HG02981 (cell line): ENCODE results near the gene LHFPL2.

ENCODE experiments used
- ATAC-seq: cut with Tn5 transposase; IDR thresholded peaks from one replicate; pipeline ENCODE4 v1.9.1; 2021; ENCODE audit warnings: mild to moderate bottlenecking, moderate library complexity; ENCODE audit not compliant: unreplicated experiment

The LHFPL2 gene

DNA sequence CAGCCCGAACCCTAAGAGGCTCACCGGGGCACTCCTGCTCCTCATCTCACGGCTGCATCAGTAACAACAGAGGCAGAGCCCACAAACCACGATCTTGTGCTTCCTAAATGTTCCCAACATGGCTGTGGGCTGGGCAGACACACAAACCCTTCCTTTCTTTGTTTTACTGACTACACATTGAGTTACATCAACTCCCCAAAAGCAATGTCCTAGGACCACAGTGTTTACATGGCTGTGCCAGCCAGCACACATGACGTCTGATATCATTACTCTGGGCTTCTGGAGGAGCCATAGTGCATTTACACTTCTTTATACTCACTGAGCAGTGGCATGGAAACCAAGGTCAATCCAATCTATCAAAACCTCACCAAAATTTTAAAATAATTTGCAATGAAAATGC lies 101.4 kb downstream of the LHFPL2 start:
- no peak for ATAC-seq

GRCh38 chr5:78546276-78546996 lies 102.1 kb downstream of the LHFPL2 start:
- ATAC-seq, result no peak

- no peak for ATAC-seq
These were observed 103.2 kb downstream of the LHFPL2 start for GRCh38 chr5:78545406-78545805.

DNA sequence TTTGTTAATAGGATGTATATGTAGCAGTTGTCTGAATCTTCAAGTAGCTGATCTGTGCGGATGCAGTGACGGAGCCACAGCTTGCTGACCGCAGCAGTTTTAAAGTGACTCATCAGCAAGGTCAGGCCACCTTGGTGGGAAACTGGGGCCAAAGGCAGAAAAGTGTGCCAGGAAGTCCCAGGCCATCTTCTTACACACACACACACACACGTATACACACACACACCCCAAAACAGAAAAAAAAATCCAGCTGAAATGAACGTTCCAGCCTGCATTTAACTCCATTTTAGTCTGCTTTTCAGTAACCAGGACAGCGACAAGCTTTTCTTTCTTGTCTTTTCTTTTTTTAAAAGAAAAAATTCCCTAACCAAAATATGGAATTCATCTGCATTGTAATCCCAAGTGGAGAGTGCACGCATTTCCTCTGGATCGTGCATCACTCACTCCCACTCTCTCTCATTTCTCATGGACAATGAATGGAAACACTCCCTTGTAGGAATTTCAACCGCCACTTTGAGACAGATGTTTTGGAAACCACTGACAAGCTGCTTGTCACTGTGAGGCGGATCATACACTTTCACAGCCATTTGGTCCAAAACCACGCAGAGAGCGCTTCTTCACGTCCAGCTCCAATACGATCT lies 103.9 kb downstream of the LHFPL2 start:
- ATAC-seq, result no peak

GRCh38 chr5:78543916-78544315 lies 104.7 kb downstream of the LHFPL2 start:
- ATAC-seq, result no peak

DNA sequence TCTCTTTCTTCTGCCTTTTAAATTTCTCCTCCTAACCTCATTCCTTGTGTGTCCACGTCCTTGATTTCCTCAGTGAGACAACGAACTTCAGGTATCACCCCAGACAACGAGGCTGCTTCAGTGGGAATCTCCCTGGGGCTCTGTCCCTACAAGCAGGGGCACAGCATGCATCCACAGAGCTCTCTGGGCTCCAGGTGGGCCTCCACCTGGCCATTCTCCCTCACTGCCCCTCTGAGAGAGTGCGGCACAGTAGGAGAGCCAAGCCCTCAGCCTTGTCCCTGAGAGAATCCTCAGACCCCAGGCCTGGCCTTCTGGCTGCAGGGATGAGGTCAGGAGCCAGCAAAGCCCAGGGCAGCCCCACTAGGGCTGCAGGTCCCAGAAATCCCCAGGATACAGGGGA lies 105.3 kb downstream of the LHFPL2 start:
- ATAC-seq, result no peak

DNA sequence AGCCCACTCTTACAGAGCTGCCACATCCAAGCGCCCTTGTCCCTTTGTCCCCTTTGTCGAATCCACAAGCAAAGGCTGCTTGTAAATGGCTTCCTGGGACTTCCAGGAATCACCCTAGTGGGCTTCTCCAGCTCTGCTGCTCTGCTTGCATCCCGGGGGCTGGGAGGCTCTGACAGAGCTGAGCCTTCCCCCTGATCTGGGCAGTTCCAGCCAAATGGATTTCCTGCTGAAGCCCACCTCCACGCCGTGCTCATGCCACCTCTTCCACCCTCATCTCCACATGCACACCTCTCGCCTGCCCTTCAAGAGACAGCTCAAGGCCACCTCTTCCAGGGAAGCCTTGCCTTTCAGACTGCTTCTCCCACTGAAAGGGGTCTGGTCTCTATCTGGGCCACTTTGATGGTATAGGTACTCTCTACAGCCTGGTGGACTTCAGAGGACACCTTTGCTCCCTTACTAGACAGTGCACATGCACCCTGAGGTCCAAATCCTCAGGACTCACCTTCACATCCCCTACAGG lies 106.2 kb downstream of the LHFPL2 start:
- ATAC-seq, result no peak

GRCh38 chr5:78541086-78541654 lies 107.4 kb downstream of the LHFPL2 start:
- no peak for ATAC-seq

GRCh38 chr5:78540335-78541085 lies 108.1 kb downstream of the LHFPL2 start:
- ATAC-seq, result no peak

DNA sequence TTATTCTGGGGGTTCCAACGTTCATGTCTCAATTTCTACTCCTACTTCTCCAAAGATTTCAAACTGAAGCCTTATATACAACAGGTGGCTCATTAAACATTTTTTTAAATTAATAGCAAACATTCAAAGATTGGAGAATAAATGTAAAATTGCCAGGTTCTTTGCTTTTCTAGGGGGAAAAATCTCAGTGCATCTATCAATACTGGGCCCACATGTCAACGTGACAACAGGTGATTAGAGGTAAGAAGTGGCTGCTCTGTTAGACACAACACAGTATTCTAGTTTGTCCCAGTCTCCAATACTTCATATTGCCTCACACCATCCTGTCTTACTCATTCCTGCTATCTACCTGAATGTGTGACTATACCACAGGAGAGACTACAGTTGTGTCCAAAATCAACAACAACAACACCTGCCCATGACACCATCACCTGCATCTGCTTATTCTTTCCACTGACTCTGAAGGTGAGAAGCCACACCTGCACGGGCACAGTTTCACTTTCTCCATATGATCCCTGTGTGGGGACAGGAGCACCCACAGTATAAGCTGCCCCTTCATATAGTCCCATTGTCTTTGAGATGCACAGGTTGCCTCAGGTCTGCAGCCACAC lies 110.2 kb downstream of the LHFPL2 start:
- ATAC-seq, result no peak

DNA sequence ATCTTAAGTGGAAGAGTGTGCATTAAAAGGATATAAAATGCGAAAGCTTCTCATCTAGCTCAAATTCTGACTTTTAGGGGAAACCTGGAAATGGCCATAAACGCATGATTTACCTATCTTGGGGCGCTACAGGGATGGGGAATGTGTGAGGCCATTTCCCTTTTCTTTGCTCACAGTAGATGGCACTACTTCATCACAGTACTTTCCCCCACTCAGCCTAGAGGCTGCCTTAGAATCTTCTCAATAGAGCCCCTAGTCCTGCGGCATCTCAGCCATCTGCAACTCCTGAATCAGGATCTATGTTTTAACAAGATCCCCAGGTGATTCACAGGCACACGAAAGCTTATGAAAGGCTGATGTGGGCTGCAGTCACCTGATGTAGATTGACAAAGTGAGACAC lies 110.8 kb downstream of the LHFPL2 start:
- ATAC-seq, result no peak

- no peak for ATAC-seq
These were observed 111.2 kb downstream of the LHFPL2 start for GRCh38 chr5:78537411-78537810.

DNA sequence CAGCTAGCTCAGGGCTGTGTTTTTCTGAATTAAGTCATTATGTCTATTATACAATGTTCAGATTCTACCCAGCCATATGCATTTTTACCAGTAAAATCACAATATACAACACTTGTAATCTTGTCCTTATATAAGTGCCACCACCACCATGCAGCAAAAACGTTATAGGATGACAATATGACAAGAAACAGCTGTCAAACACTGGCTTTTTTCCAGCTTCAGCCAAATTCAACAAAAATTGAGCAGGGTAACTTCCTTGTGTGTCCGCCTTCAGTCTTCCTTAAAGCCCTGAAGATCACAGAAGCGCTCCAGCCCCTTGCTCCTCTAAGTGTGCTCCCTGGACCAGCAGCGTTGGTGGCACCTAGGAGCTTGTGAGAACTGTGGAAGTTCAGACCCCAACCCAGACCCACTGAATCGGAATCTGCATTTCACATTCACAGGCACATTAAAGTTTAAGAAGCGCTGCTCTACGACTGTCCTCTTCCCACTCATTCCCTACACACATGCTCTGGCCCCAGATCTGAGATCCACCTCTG lies 111.8 kb downstream of the LHFPL2 start:
- ATAC-seq, result no peak

DNA sequence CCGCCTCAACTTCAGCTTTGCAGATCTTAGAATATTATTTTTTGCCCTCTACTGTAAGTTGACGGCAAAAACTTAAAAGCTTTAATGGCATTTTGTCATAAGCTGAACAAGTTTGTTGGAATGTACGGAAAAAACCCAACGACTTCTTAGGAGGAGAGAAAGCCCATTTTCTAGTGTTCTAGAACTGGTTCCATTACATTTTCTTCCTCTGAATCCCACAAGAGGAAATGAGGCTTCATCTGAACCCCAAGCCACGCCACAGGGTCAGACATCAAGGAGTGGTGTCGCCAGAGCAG lies 113.7 kb downstream of the LHFPL2 start:
- ATAC-seq, result no peak

- ATAC-seq, result no peak
These were observed 114.2 kb downstream of the LHFPL2 start for GRCh38 chr5:78534148-78534904.

DNA sequence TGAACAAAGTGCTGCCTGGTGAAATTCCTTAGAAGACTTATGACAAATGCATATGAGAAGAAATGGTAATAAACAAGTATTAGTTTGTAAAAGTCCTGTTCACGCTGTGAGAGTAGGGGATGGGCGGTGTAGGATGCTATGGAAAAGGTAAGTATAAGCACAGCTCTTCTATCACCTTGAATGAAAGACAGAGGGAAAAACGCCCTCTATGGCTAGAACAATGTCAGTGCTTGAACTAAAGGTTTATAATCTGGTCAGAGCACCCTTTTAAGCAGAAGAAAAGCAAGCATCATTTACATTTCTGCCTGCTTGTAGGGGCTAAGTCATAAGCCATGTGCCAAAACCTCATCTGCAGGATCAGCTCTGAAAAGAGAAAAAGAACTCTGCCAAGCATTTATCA lies 115.2 kb downstream of the LHFPL2 start:
- no peak for ATAC-seq

DNA sequence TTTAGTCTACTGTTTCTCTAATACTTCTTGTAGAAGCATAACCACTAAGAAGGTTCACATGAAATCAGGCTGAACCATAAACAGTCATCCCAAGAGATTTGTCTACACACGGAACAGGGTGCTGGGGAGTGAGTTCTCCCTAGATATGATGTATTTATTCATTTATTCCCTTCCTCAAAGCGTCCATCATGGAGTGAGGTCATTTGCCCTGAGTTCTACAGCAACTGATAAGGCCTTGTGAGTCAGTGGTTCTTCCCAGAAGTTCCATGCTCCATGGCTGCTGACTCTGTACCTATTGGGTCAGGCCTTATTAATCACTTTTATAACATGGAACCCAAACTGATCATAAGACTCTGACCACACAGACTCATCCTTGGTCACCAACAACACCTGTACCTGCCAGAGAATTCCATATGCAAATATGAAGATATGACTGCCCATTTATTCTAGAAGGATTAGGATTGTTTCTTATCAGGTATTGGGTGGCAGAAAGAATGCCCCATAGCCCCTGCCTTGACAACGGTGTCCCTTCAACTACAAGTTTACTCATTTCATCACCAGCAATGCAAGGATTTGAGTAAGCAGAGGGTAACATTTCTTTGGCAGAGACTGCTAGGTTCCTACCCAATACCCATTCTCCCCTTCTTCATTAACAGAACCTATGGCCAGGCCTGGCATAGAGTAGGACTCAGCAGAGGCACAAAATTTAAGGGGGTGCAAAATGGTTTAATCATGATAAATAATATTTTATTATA lies 118.1 kb downstream of the LHFPL2 start:
- ATAC-seq, result peak; percentile 45

DNA sequence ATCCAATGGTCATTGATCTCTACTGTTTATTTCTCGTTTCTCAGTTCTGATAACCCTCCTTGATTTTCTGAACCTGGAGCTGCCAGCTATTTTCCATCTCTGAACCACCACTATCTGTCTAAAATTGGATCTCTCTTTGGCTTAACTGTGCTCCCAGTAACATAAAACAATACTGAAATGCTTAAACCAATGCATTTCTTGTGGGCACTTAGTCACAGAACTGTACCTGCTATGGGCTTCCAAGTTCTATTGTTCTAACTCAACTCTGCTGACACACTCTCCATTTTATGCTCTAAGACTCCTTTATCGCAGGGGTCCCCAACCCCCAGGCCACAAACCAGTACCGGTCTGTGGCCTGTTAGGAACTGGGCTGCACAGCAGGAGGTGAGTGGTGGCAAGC lies 120.6 kb downstream of the LHFPL2 start:
- ATAC-seq, result no peak

- no peak for ATAC-seq
These were observed 121.3 kb downstream of the LHFPL2 start for GRCh38 chr5:78527054-78527859.
